Uterus (tissue), 4 donors: ENCODE results near the gene HEPACAM2. TPM values are rescaled to one million over a fixed set of nuclear protein-coding genes. Genes with fewer than 3 reads are reported as not detected.

Experiments
- DNase-seq, 2 donors: peaks; one replicate each; pipeline ENCODE4 v3.0.0-alpha.2; 2019 to 2020
- H3K27ac ChIP-seq, 2 donors: fragments of 200-600 bp; sonication (generic); 1 replicate in 1 of 2; 2 replicates in 1 of 2; pipeline ENCODE4 v1.5.1; 2016 to 2018
- H3K27me3 ChIP-seq, 2 donors: fragments of 200-600 bp; sonication (generic); one replicate each; pipeline ENCODE4 v1.5.1; 2018 to 2019; ENCODE audit warnings: control low read depth in 1 of 2
- H3K36me3 ChIP-seq, 2 donors: fragments of 200-600 bp; sonication (generic); one replicate each; pipeline ENCODE4 v1.5.1; 2019; ENCODE audit warnings: control low read depth in 1 of 2
- H3K4me1 ChIP-seq, 2 donors: fragments of 200-600 bp; sonication (generic); one replicate each; pipeline ENCODE4 v1.5.1; 2018 to 2019; ENCODE audit warnings: control low read depth in 1 of 2
- H3K4me3 ChIP-seq, 2 donors: fragments of 200-600 bp; sonication (generic); 1 replicate in 1 of 2; 2 replicates in 1 of 2; pipeline ENCODE4 v1.5.1; 2018 to 2019; ENCODE audit warnings: mild to moderate bottlenecking in 1 of 2
- H3K9me3 ChIP-seq, 2 donors: fragments of 200-600 bp; sonication (generic); one replicate each; pipeline ENCODE4 v1.5.1; 2019; ENCODE audit warnings: control low read depth in 1 of 2
- POLR2A ChIP-seq, 2 donors: fragments of 450-650 bp; IDR thresholded peaks; one replicate each; pipeline ENCODE4 v1.6.1; 2016; ENCODE audit warnings: antibody characterized with exemption in 2 of 2, mild to moderate bottlenecking in 1 of 2, moderate library complexity in 1 of 2
- intact Hi-C: fragments of 100-400 bp; cut with DNase I; formaldehyde crosslinking; loops from one replicate; pipeline ENCODE4 v1.15.1; 2023; ENCODE audit warnings: low total_unique reads
- total RNA-seq, 4 donors: library from RNA; depleted of rRNA in 3 of 4; stranded (reverse); fragments of >200 nt in 3 of 4; gene quantifications; one replicate each; pipeline versions ENCODE4 v1.1.0 to v1.2.4, GENCODE V29; 2014 to 2023
- TF ChIP-seq, protein P1 (sequence below), 4 experiments: fragments of 200-600 bp in 2 of 4; fragments of 450-650 bp in 2 of 4; sonication (generic) in 2 of 4; IDR thresholded peaks; one replicate each; pipeline ENCODE4 v1.5.1; 2016 to 2019; ENCODE audit warnings: antibody characterized with exemption in 4 of 4, mild to moderate bottlenecking in 2 of 4, moderate library complexity in 1 of 4
- donor health status: DM: yes; HTN: yes; CAD: no.

Gene HEPACAM2
- total RNA-seq, 4 donors from 2014 or later, result 0.14 TPM; not detected in 3

DNA sequence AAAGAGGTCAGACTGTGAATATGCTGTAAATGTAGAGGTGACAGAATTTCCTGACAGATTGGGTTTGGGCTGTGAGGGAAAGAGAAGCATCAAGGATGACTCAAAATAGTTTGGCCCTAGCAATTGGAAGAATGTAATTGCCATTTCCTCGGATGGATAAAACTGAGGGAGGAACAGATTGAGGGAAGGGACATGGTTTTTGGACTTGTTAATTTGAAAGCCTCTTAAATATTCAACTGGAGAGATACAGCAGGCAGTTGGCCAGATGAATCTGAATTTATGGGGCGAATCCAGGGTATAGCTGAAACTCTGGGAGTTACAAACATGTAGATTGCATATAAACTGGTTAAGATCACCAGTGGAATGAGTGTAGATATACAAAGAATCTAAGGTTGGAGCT, 9.3 kb upstream of the HEPACAM2 start:
- H3K27me3 ChIP-seq, result no peaks in the 10 kb centered on the region
- no peak for DNase-seq
- no peak overlapping the region for H3K27ac ChIP-seq
- intact Hi-C loops, result no loop called here
- no peaks in the 10 kb centered on the region for H3K36me3 ChIP-seq
- no peak overlapping the region for H3K4me3 ChIP-seq
- no peaks in the 10 kb centered on the region for H3K4me1 ChIP-seq
- no peak for TF ChIP-seq POLR2A (IDR thresholded peaks at IDR 0.05)
- TF ChIP-seq, protein P1, sequence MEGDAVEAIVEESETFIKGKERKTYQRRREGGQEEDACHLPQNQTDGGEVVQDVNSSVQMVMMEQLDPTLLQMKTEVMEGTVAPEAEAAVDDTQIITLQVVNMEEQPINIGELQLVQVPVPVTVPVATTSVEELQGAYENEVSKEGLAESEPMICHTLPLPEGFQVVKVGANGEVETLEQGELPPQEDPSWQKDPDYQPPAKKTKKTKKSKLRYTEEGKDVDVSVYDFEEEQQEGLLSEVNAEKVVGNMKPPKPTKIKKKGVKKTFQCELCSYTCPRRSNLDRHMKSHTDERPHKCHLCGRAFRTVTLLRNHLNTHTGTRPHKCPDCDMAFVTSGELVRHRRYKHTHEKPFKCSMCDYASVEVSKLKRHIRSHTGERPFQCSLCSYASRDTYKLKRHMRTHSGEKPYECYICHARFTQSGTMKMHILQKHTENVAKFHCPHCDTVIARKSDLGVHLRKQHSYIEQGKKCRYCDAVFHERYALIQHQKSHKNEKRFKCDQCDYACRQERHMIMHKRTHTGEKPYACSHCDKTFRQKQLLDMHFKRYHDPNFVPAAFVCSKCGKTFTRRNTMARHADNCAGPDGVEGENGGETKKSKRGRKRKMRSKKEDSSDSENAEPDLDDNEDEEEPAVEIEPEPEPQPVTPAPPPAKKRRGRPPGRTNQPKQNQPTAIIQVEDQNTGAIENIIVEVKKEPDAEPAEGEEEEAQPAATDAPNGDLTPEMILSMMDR (IDR thresholded peaks at IDR 0.05), result no peak
- H3K9me3 ChIP-seq, result no peaks in the 10 kb centered on the region

DNA sequence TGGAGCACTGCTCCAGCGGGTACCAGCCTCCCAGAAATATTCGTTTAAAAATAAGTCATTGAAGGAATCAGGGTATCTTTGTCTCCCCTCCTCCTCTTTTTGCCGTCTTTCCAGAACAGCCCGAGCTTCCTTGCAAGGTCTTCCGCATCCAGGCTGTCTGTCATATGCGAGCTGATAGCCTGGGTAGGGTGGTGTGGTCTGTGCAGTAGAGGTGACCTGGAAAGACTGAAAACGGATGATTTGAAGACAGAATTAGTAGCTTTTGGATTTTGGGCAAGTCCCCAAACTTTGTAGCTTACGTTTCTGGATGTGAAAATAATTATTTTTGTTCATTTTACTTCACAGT, 6.4 kb upstream of the HEPACAM2 start:
- DNase-seq, result no peak
- Histone ChIP-seq H3K4me1 (no peaks in the 10 kb centered on the region), H3K27ac (peak overlapping the region in 1 of 2 donors; percentile 42), H3K36me3 (no peaks in the 10 kb centered on the region), H3K27me3 (no peaks in the 10 kb centered on the region), H3K4me3 (peak overlapping the region; percentile 73 to 79), H3K9me3 (no peaks in the 10 kb centered on the region)
- intact Hi-C loops, result no loop called here
- TF ChIP-seq, protein P1 (IDR thresholded peaks at IDR 0.05), result no peak
- TF ChIP-seq POLR2A (IDR thresholded peaks at IDR 0.05), result no peak

DNA sequence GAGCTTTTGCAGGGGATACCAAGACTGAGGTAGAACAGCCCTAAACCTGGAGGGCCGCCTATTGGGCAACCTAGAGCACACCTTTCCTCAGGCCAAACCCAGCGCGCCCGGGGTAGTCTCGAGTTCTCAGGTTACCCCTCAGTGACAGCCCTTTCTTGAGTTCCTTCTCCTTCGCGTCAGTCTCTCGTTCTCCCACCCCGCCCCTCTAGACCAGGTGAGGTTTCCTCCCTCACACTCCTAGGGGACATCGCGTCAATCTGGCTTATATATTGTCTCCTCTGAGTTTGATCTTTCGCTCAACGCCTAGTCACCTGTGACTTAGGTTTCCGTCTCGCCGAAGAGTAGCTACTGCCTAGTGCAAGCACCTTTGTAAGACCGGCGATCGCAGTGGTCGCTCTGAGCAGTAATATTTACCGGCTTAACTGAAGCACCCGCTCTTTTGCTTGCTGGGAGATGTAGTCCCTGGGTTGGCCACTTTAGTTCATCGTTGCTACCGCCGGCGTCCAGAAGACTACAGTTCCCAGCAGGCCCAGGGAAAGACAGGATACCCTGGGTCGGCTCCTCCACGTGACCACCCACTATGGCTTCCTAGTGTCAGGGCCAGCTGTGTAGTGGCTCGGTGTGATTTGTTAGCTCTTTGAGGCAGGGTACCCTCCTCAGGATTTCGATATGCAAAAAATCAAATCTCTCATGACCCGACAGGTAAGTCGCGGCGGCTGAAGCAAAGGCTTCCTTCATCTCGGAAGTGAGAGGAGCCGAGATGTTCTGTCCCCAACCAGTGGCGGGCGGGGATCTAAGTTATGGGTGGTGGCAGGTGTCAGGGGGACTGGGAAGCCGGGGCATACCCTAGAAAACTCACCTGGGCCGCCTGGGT, 5.8 kb upstream of the HEPACAM2 start, which contains the start of gene VPS50:
Gene VPS50 (plus strand): TSS at position 568 of the 874 bp plus-strand sequence. CDS start 102 bp downstream, at position 670.
- Histone ChIP-seq H3K4me1 (no peaks in the 10 kb centered on the region), H3K27ac (peak within 1 kb of the TSS; percentile 42 to 59), H3K27me3 (no peaks in the 10 kb centered on the region), H3K36me3 (no peaks in the 10 kb centered on the region), H3K4me3 (peak within 1 kb of the TSS; percentile 73 to 79), H3K9me3 (no peaks in the 10 kb centered on the region)
- DNase-seq, result peak; percentile 95 to 96
- intact Hi-C loops, result no loop called here
- TF ChIP-seq, protein P1 (IDR thresholded peaks at IDR 0.05), result peak in 3 of 4 experiments; percentile 8 to 40 (median 15)
- peak; percentile 4 to 32 for TF ChIP-seq POLR2A (IDR thresholded peaks at IDR 0.05)

GRCh38 chr7:93231259-93231658, 5.0 kb upstream of the HEPACAM2 start:
- Histone ChIP-seq H3K4me1 (no peaks in the 10 kb centered on the region), H3K9me3 (no peaks in the 10 kb centered on the region), H3K4me3 (peak overlapping the region in 1 of 2 donors; percentile 73), H3K27me3 (no peaks in the 10 kb centered on the region), H3K36me3 (no peaks in the 10 kb centered on the region), H3K27ac (no peak overlapping the region)
- DNase-seq, result no peak
- TF ChIP-seq, protein P1 (IDR thresholded peaks at IDR 0.05), result no peak
- TF ChIP-seq POLR2A (IDR thresholded peaks at IDR 0.05), result no peak
- intact Hi-C loops, result no loop called here

DNA sequence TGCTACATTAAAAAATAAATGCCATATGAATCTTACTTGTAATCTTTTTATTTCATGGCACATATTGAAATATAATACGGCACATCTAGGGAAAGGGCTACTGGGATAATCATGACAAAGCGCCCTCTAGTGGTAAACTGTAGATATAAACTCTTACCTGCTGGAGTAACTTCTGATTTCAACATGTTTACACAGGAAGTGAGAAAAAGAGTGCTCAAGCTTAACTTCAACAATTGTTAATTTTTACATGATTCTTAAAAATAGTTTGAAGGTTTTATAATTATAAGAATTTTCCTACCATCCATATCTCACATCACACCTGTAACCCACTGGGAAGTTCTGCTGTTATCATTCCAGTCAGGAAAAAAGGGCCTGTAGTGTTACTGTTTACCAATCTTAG, 2.0 kb upstream of the HEPACAM2 start:
- no peak for DNase-seq
- H3K4me1 ChIP-seq, result no peaks in the 10 kb centered on the region
- TF ChIP-seq, protein P1 (IDR thresholded peaks at IDR 0.05), result peak; percentile 46 to 71 (median 59)
- no peak for TF ChIP-seq POLR2A (IDR thresholded peaks at IDR 0.05)
- H3K4me3 ChIP-seq, result no peak overlapping the region
- intact Hi-C loops, result no loop called here
- no peak overlapping the region for H3K27ac ChIP-seq
- no peaks in the 10 kb centered on the region for H3K36me3 ChIP-seq
- H3K9me3 ChIP-seq, result no peaks in the 10 kb centered on the region
- no peaks in the 10 kb centered on the region for H3K27me3 ChIP-seq
